ENCODE measurements around the gene AHR.

DNA sequence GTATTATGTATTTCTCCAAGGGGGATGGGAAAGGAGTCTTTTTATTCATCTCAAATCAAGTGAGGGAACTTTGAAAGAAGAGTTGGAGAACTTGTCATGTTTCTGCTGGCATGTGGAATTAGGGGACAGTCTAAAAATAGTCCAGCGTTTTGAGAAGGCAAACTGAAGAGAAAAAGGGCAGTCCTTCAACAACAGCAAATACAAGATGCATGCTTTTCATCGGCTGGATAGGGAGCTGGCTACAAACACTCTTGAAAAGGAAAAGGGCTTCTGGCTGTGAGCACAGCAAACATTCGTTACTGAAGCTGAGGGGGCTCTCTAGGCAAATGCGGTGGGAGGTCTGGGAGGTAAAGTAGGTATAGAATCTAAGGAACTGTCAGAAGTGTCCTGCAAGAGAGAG, 91.9 kb downstream of the AHR start:
- TF ChIP-seq, protein P1, sequence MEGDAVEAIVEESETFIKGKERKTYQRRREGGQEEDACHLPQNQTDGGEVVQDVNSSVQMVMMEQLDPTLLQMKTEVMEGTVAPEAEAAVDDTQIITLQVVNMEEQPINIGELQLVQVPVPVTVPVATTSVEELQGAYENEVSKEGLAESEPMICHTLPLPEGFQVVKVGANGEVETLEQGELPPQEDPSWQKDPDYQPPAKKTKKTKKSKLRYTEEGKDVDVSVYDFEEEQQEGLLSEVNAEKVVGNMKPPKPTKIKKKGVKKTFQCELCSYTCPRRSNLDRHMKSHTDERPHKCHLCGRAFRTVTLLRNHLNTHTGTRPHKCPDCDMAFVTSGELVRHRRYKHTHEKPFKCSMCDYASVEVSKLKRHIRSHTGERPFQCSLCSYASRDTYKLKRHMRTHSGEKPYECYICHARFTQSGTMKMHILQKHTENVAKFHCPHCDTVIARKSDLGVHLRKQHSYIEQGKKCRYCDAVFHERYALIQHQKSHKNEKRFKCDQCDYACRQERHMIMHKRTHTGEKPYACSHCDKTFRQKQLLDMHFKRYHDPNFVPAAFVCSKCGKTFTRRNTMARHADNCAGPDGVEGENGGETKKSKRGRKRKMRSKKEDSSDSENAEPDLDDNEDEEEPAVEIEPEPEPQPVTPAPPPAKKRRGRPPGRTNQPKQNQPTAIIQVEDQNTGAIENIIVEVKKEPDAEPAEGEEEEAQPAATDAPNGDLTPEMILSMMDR (conservative IDR thresholded peaks at IDR 0.05; ENCODE audit: low read depth, low read length), result no peak
- TF ChIP-seq EZH2 (IDR thresholded peaks at IDR 0.05; ENCODE audit: borderline replicate concordance, low read depth, low read length, poor library complexity, severe bottlenecking), result no peak
